Measurements from ENCODE around the gene CLMN. TPM values are rescaled to one million over a fixed set of nuclear protein-coding genes. Genes with fewer than 3 reads are reported as not detected.

CLMN gene
- total and polyA plus RNA-seq, 2 of the 13 experiments (the other 11 are each of a cell fraction or from before 2014, with no cell fraction given) = 15.1 to 16.7 TPM

- TF ChIP-seq ZSCAN31 (CRISPR knock-in tag; IDR thresholded peaks at IDR 0.05; ENCODE audit: low read depth) (peak; percentile 62), ZNF354B (CRISPR knock-in tag; IDR thresholded peaks at IDR 0.05) (no peak), ZNF292 (CRISPR knock-in tag; IDR thresholded peaks at IDR 0.05; ENCODE audit: borderline replicate concordance, low read depth) (0 out of 2 replicates have a peak, but pooled peaks have one; percentile 5), POGZ (CRISPR knock-in tag; IDR thresholded peaks at IDR 0.05) (peak; percentile 60; the same call in 1 of the 2 replicates), ZNF3 (CRISPR knock-in tag; IDR thresholded peaks at IDR 0.05) (0 out of 2 replicates have a peak, but pooled peaks have one; percentile 10), RBFOX2 (IDR thresholded peaks at IDR 0.05; ENCODE audit: low read depth, low read length) (peak; percentile 92), ELF4 (CRISPR knock-in tag; IDR thresholded peaks at IDR 0.05; ENCODE audit: borderline replicate concordance) (peak; percentile 56; the same call in 1 of the 2 replicates), HCFC1 (IDR thresholded peaks at IDR 0.05; ENCODE audit: low read depth, low read length) (peak; percentile 36; the same call in 1 of the 2 replicates), HNRNPLL (IDR thresholded peaks at IDR 0.05; ENCODE audit: low read depth, low read length, poor library complexity, severe bottlenecking) (peak; percentile 100), ZNF407 (CRISPR knock-in tag; IDR thresholded peaks at IDR 0.05; ENCODE audit: not compliant biosample characterization) (peak; percentile 59), CAMTA2 (CRISPR knock-in tag; IDR thresholded peaks at IDR 0.05; ENCODE audit: borderline replicate concordance) (0 out of 2 replicates have a peak, but pooled peaks have one; percentile 45), ATF6 (CRISPR knock-in tag; conservative IDR thresholded peaks at IDR 0.05) (no peak), KLF15 (CRISPR knock-in tag; IDR thresholded peaks at IDR 0.05; ENCODE audit: borderline replicate concordance) (no peak), TOPORS (CRISPR knock-in tag; IDR thresholded peaks at IDR 0.05) (peak; percentile 52; the same call in 1 of the 2 replicates)
- TF ChIP-seq, protein P1, sequence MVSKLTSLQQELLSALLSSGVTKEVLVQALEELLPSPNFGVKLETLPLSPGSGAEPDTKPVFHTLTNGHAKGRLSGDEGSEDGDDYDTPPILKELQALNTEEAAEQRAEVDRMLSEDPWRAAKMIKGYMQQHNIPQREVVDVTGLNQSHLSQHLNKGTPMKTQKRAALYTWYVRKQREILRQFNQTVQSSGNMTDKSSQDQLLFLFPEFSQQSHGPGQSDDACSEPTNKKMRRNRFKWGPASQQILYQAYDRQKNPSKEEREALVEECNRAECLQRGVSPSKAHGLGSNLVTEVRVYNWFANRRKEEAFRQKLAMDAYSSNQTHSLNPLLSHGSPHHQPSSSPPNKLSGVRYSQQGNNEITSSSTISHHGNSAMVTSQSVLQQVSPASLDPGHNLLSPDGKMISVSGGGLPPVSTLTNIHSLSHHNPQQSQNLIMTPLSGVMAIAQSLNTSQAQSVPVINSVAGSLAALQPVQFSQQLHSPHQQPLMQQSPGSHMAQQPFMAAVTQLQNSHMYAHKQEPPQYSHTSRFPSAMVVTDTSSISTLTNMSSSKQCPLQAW (CRISPR knock-in tag; IDR thresholded peaks at IDR 0.05) = peak; percentile 59; the same call in 1 of the 2 replicates
Measured at GRCh38 chr14:95157327-95158189, 162.2 kb downstream of the CLMN start, which contains the start of gene DICER1 (continued).

Data from HepG2 (cell line).